NCI-H748 (cell line): ENCODE results near the gene RGS3.
A peak's percentile ranks its signal among the peaks of the same experiment; 100 is the strongest.

ENCODE experiments used
- DNase-seq: peaks from one replicate; lab custom pipeline; 2025; ENCODE audit not compliant: unreplicated experiment; lab: John Stamatoyannopoulos, UW

Gene RGS3

GRCh38 chr9:113583511-113584427 is 120.2 kb downstream of the RGS3 start:
- no peak for DNase-seq

GRCh38 chr9:113584428-113585084 is 121.0 kb downstream of the RGS3 start:
- no peak for DNase-seq

GRCh38 chr9:113585085-113585442 is 121.5 kb downstream of the RGS3 start:
- DNase-seq, result no peak

GRCh38 chr9:113585555-113585954 is 122.0 kb downstream of the RGS3 start:
- no peak for DNase-seq

- DNase-seq, result no peak
These were observed 124.0 kb downstream of the RGS3 start for GRCh38 chr9:113587471-113588031.

- DNase-seq, result no peak
These were observed 124.8 kb downstream of the RGS3 start for GRCh38 chr9:113588242-113588810.

GRCh38 chr9:113588936-113589335 is 125.4 kb downstream of the RGS3 start:
- no peak for DNase-seq

- no peak for DNase-seq
These were observed 125.9 kb downstream of the RGS3 start for GRCh38 chr9:113589407-113589806.

- DNase-seq, result no peak
These were observed 126.4 kb downstream of the RGS3 start for GRCh38 chr9:113589890-113590289.

GRCh38 chr9:113590389-113590788 is 126.9 kb downstream of the RGS3 start:
- no peak for DNase-seq

GRCh38 chr9:113590991-113591898 is 127.7 kb downstream of the RGS3 start:
- peak; percentile 36 for DNase-seq

GRCh38 chr9:113591899-113592625 is 128.5 kb downstream of the RGS3 start:
- no peak for DNase-seq

- no peak for DNase-seq
These were observed 129.5 kb downstream of the RGS3 start for GRCh38 chr9:113592876-113593575.

- DNase-seq, result peak; percentile 7
These were observed 130.3 kb downstream of the RGS3 start for GRCh38 chr9:113593682-113594281.

GRCh38 chr9:113594484-113595299 is 131.2 kb downstream of the RGS3 start:
- DNase-seq, result no peak

GRCh38 chr9:113596616-113597320 is 133.2 kb downstream of the RGS3 start:
- no peak for DNase-seq

GRCh38 chr9:113597390-113598241 is 134.1 kb downstream of the RGS3 start:
- no peak for DNase-seq
